ENCODE data around the gene PRKAR1B. TPM values are rescaled to one million over a fixed set of nuclear protein-coding genes. Genes with fewer than 3 reads are reported as not detected.

Gene PRKAR1B
- total RNA-seq, 4 donors from 2014 or later: 8.2 to 12.3 (median 10.5) TPM

- no peak for DNase-seq (ENCODE audit: low spot score in 2 of 2)
- no peak for TF ChIP-seq CTCF (IDR thresholded peaks at IDR 0.05)
- WGBS: 60% methylated on average over 9 of the region's 17 CpGs
- H3K4me1 ChIP-seq: peaks cover 8% of the 10 kb centered on the region
- H3K9me3 ChIP-seq: no peaks in the 10 kb centered on the region
- H3K27me3 ChIP-seq: peaks cover 16% of the 10 kb centered on the region
- no peaks in the 10 kb centered on the region for H3K36me3 ChIP-seq
- H3K27ac ChIP-seq: no peak overlapping the region
- H3K4me3 ChIP-seq: no peak overlapping the region
These were observed 193.8 kb downstream of the PRKAR1B start for GRCh38 chr7:533266-533665.

GRCh38 chr7:532379-533143 is 194.5 kb downstream of the PRKAR1B start:
- peaks cover under 1% of the 10 kb centered on the region for H3K4me1 ChIP-seq
- no peaks in the 10 kb centered on the region for H3K36me3 ChIP-seq
- no peak for DNase-seq (ENCODE audit: low spot score in 2 of 2)
- WGBS: 86% methylated on average over 8 of the region's 15 CpGs
- H3K27ac ChIP-seq: no peak overlapping the region
- H3K9me3 ChIP-seq: no peaks in the 10 kb centered on the region
- no peak for TF ChIP-seq POLR2AphosphoS5 (IDR thresholded peaks at IDR 0.05)
- TF ChIP-seq CTCF (IDR thresholded peaks at IDR 0.05): no peak
- TF ChIP-seq EP300 (IDR thresholded peaks at IDR 0.05): no peak
- TF ChIP-seq POLR2A (IDR thresholded peaks at IDR 0.05): no peak
- no peak overlapping the region for H3K4me3 ChIP-seq
- peaks cover 16% of the 10 kb centered on the region for H3K27me3 ChIP-seq

- Histone ChIP-seq H3K27ac (no peak overlapping the region), H3K9me3 (no peaks in the 10 kb centered on the region), H3K36me3 (no peaks in the 10 kb centered on the region), H3K4me1 (no peaks in the 10 kb centered on the region), H3K4me3 (no peak overlapping the region), H3K27me3 (peaks cover 16% of the 10 kb centered on the region)
- WGBS: 70% methylated on average over 10 of the region's 10 CpGs
- DNase-seq (ENCODE audit: low spot score in 2 of 2): no peak
- TF ChIP-seq CTCF (IDR thresholded peaks at IDR 0.05): no peak
- TF ChIP-seq EP300 (IDR thresholded peaks at IDR 0.05): no peak
- no peak for TF ChIP-seq POLR2A (IDR thresholded peaks at IDR 0.05)
- TF ChIP-seq POLR2AphosphoS5 (IDR thresholded peaks at IDR 0.05): no peak
These were observed 195.3 kb downstream of the PRKAR1B start for GRCh38 chr7:531777-532176.

GRCh38 chr7:528451-528850 is 198.6 kb downstream of the PRKAR1B start:
- peaks cover 21% of the 10 kb centered on the region for H3K27me3 ChIP-seq
- no peaks in the 10 kb centered on the region for H3K9me3 ChIP-seq
- no peaks in the 10 kb centered on the region for H3K4me1 ChIP-seq
- DNase-seq (ENCODE audit: low spot score in 2 of 2): no peak
- H3K4me3 ChIP-seq: no peak overlapping the region
- 94% methylated on average over 2 of the region's 2 CpGs for WGBS
- TF ChIP-seq POLR2AphosphoS5 (IDR thresholded peaks at IDR 0.05): no peak
- no peak for TF ChIP-seq POLR2A (IDR thresholded peaks at IDR 0.05)
- no peak for TF ChIP-seq EP300 (IDR thresholded peaks at IDR 0.05)
- no peak for TF ChIP-seq CTCF (IDR thresholded peaks at IDR 0.05)
- H3K36me3 ChIP-seq: no peaks in the 10 kb centered on the region
- H3K27ac ChIP-seq: no peak overlapping the region

GRCh38 chr7:527723-528122 is 199.4 kb downstream of the PRKAR1B start:
- no peak overlapping the region for H3K4me3 ChIP-seq
- no peaks in the 10 kb centered on the region for H3K9me3 ChIP-seq
- H3K27ac ChIP-seq: no peak overlapping the region
- H3K27me3 ChIP-seq: peaks cover 29% of the 10 kb centered on the region
- peaks cover 1% of the 10 kb centered on the region for H3K4me1 ChIP-seq
- H3K36me3 ChIP-seq: no peaks in the 10 kb centered on the region
- DNase-seq (ENCODE audit: low spot score in 2 of 2): no peak
- TF ChIP-seq CTCF (IDR thresholded peaks at IDR 0.05) (no peak), POLR2A (IDR thresholded peaks at IDR 0.05) (no peak), POLR2AphosphoS5 (IDR thresholded peaks at IDR 0.05) (no peak), EP300 (IDR thresholded peaks at IDR 0.05) (no peak)
- WGBS: 87% methylated on average over 4 of the region's 4 CpGs
